Ishikawa (cell line): ENCODE data around the gene FAM200A.

Experiments
- CEBPB ChIP-seq: IDR thresholded peaks from 2 replicates; pipeline ENCODE4 v1.6.1; 2012
- CREB1 ChIP-seq: IDR thresholded peaks from 2 replicates; pipeline ENCODE4 v1.6.1; 2012; ENCODE audit warnings: low read depth
- EGR1 ChIP-seq: IDR thresholded peaks from 2 replicates; pipeline ENCODE4 v1.6.1; 2012
- EP300 ChIP-seq: IDR thresholded peaks from 2 replicates; pipeline ENCODE4 v1.6.1; 2012; ENCODE audit warnings: borderline replicate concordance
- FOXM1 ChIP-seq: IDR thresholded peaks from 2 replicates; pipeline ENCODE4 v1.6.1; 2012; ENCODE audit warnings: low read depth, borderline replicate concordance
- MAX ChIP-seq: IDR thresholded peaks from 2 replicates; pipeline ENCODE4 v1.6.1; 2012
- NFIC ChIP-seq: IDR thresholded peaks from 2 replicates; pipeline ENCODE4 v1.6.1; 2012
- RAD21 ChIP-seq: IDR thresholded peaks from 2 replicates; pipeline ENCODE4 v1.6.1; 2012; ENCODE audit warnings: low read depth
- REST ChIP-seq: IDR thresholded peaks from 2 replicates; pipeline ENCODE4 v1.6.1; 2012; ENCODE audit warnings: low read depth, mild to moderate bottlenecking
- TAF1 ChIP-seq: IDR thresholded peaks from 2 replicates; pipeline ENCODE4 v1.6.1; 2012; ENCODE audit warnings: low read depth, mild to moderate bottlenecking
- TCF12 ChIP-seq: IDR thresholded peaks from 2 replicates; pipeline ENCODE4 v1.6.1; 2012; ENCODE audit warnings: low read depth
- TEAD4 ChIP-seq: IDR thresholded peaks from 2 replicates; pipeline ENCODE4 v1.6.1; 2012
- USF1 ChIP-seq: IDR thresholded peaks from 2 replicates; pipeline ENCODE4 v1.6.1; 2012
- YY1 ChIP-seq: IDR thresholded peaks from 2 replicates; pipeline ENCODE4 v1.6.1; 2012; ENCODE audit warnings: low read depth
- ZBTB7A ChIP-seq: IDR thresholded peaks from 2 replicates; pipeline ENCODE4 v1.6.1; 2012; ENCODE audit warnings: low read depth

FAM200A gene

GRCh38 chr7:99560834-99561736, 9.2 kb upstream of the FAM200A start:
- TF ChIP-seq EGR1 (no peak), YY1 (no peak), USF1 (no peak), RAD21 (no peak), CEBPB (no peak), MAX (no peak), NFIC (no peak), TCF12 (no peak), EP300 (no peak), CREB1 (no peak), TEAD4 (no peak), TAF1 (no peak), REST (no peak), ZBTB7A (no peak), FOXM1 (no peak)

- no peak for TF ChIP-seq USF1
- no peak for TF ChIP-seq EGR1
- TF ChIP-seq MAX, result no peak
- no peak for TF ChIP-seq NFIC
- TF ChIP-seq REST, result no peak
- no peak for TF ChIP-seq ZBTB7A
- TF ChIP-seq FOXM1, result no peak
- TF ChIP-seq YY1, result no peak
- no peak for TF ChIP-seq EP300
- TF ChIP-seq TAF1, result no peak
- TF ChIP-seq CREB1, result no peak
- no peak for TF ChIP-seq CEBPB
- TF ChIP-seq RAD21, result no peak
- TF ChIP-seq TEAD4, result no peak
- TF ChIP-seq TCF12, result no peak
Observed at GRCh38 chr7:99559175-99559915, 7.4 kb upstream of the FAM200A start.

GRCh38 chr7:99558306-99559174, 6.6 kb upstream of the FAM200A start, which contains the start of gene ZNF655:
Gene ZNF655, plus strand, starts transcription at chr7:99558642. Its CDS starts 1,918 bp downstream, at chr7:99560560.
- no peak for TF ChIP-seq FOXM1
- peak; percentile 49 for TF ChIP-seq TAF1
- no peak for TF ChIP-seq EP300
- peak; percentile 61; the same call in 1 of the 2 replicates for TF ChIP-seq MAX
- no peak for TF ChIP-seq USF1
- TF ChIP-seq EGR1, result no peak
- no peak for TF ChIP-seq NFIC
- TF ChIP-seq REST, result no peak
- TF ChIP-seq TCF12, result peak; percentile 51
- peak; percentile 55; the same call in 1 of the 2 replicates for TF ChIP-seq YY1
- no peak for TF ChIP-seq CREB1
- TF ChIP-seq RAD21, result no peak
- TF ChIP-seq ZBTB7A, result peak; percentile 96
- TF ChIP-seq TEAD4, result no peak
- TF ChIP-seq CEBPB, result no peak
